ENCODE data around the gene IMMP2L.

DNA sequence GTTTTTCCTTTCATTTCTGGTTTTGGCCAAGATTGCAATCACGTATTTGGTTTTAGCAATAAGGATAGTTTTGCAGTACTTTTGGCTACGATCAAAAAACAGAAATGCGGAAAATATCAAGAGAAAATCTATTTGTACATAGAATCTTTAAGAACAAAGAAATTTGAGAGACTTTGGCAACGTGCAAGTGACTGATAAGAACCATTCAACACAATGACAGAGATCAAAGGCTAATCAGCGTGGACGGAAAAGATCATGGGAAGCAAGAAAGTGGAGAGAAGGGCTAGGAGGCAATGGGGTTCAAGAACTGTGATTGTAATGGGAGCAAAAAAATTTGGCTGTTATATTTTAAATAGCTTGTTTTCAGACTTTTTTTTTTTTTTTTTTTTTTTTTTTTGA is 487.5 kb downstream of the IMMP2L start:
- TF ChIP-seq, protein P1, sequence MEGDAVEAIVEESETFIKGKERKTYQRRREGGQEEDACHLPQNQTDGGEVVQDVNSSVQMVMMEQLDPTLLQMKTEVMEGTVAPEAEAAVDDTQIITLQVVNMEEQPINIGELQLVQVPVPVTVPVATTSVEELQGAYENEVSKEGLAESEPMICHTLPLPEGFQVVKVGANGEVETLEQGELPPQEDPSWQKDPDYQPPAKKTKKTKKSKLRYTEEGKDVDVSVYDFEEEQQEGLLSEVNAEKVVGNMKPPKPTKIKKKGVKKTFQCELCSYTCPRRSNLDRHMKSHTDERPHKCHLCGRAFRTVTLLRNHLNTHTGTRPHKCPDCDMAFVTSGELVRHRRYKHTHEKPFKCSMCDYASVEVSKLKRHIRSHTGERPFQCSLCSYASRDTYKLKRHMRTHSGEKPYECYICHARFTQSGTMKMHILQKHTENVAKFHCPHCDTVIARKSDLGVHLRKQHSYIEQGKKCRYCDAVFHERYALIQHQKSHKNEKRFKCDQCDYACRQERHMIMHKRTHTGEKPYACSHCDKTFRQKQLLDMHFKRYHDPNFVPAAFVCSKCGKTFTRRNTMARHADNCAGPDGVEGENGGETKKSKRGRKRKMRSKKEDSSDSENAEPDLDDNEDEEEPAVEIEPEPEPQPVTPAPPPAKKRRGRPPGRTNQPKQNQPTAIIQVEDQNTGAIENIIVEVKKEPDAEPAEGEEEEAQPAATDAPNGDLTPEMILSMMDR (optimal IDR thresholded peaks at IDR 0.05 in 1 of 3, IDR thresholded peaks at IDR 0.05 in 1 of 3, conservative IDR thresholded peaks at IDR 0.05 in 1 of 3; ENCODE audit: extremely low read depth in 1 of 3, insufficient read depth in 2 of 3, low read length in 3 of 3), result no peak
- no peak for TF ChIP-seq EZH2 (IDR thresholded peaks at IDR 0.05; ENCODE audit: low read length)

All from keratinocyte (primary cell).